Transverse colon (tissue), 4 donors: Measurements from ENCODE around the gene TMEM37. TPM values are rescaled to one million over a fixed set of nuclear protein-coding genes. Genes with fewer than 3 reads are reported as not detected.

Source experiments
- DNase-seq: peaks from one replicate; pipeline ENCODE4 v3.0.0-alpha.2; 2019
- H3K27ac ChIP-seq, 4 donors: fragments of 200-600 bp; sonication (generic); 2 replicates each; pipeline ENCODE4 v1.5.1; 2016 to 2018; ENCODE audit warnings: inconsistent platforms in 4 of 4
- H3K27me3 ChIP-seq: fragments of 200-600 bp; sonication (generic); 2 replicates; pipeline ENCODE4 v1.5.1; 2017; ENCODE audit warnings: inconsistent platforms
- H3K36me3 ChIP-seq, 4 donors: fragments of 200-600 bp; sonication (generic); 2 replicates each; pipeline ENCODE4 v1.5.1; 2017 to 2019; ENCODE audit warnings: inconsistent platforms in 4 of 4
- H3K4me1 ChIP-seq, 4 donors: fragments of 200-600 bp; sonication (generic); 2 replicates each; pipeline ENCODE4 v1.5.1; 2017 to 2020; ENCODE audit warnings: inconsistent platforms in 4 of 4
- H3K4me3 ChIP-seq, 4 donors: fragments of 200-600 bp; sonication (generic); 1 replicate in 1 of 4; 2 replicates in 3 of 4; pipeline versions ENCODE4 v1.5.1 to v1.6.1; 2017 to 2019; ENCODE audit warnings: inconsistent platforms in 4 of 4
- H3K9me3 ChIP-seq, 2 donors: fragments of 200-600 bp; sonication (generic); 2 replicates each; pipeline ENCODE4 v1.5.1; 2017 to 2019; ENCODE audit warnings: inconsistent platforms in 2 of 2
- CTCF ChIP-seq, 5 experiments: fragments of 200-600 bp in 3 of 5; fragments of 450-650 bp in 2 of 5; sonication (generic) in 3 of 5; IDR thresholded peaks; 1 replicate in 2 of 5; 2 replicates in 3 of 5; pipeline ENCODE4 v1.5.1; 2016 to 2017; ENCODE audit warnings: antibody characterized with exemption in 5 of 5, inconsistent platforms in 3 of 5, mild to moderate bottlenecking in 2 of 5, moderate library complexity in 1 of 5
- EP300 ChIP-seq: sonication (generic); formaldehyde crosslinking; IDR thresholded peaks from one replicate; pipeline ENCODE4 v1.6.1; 2017; ENCODE audit warnings: antibody characterized with exemption, low read depth
- POLR2A ChIP-seq: fragments of 450-650 bp; IDR thresholded peaks from one replicate; pipeline ENCODE4 v1.6.1; 2016; ENCODE audit warnings: antibody characterized with exemption, mild to moderate bottlenecking, moderate library complexity
- POLR2AphosphoS5 ChIP-seq, 3 donors: sonication (generic); formaldehyde crosslinking; IDR thresholded peaks; one replicate each; pipeline ENCODE4 v1.6.1; 2016; ENCODE audit warnings: antibody characterized with exemption in 3 of 3
- WGBS, 2 donors: methylation state at CpG; one replicate each; pipeline ENCODE4 v1.1.5; 2018; ENCODE audit warnings: low coverage in 1 of 2; 5-methylcytosine and 5-hydroxymethylcytosine counted together
- in situ Hi-C, 4 donors: fragments of 200-750 bp; cut with MboI; loops; one replicate each; pipeline versions ENCODE4 v1.15.0 to v1.15.1; 2017; ENCODE audit warnings: low sequenced_read_pairs in 3 of 4, low pct_ligation_motif_present in 1 of 4, low pct_unique_long_range_greater_than_20kb in 1 of 4
- intact Hi-C: fragments of 100-400 bp; cut with DNase I; formaldehyde crosslinking; loops from one replicate; pipeline ENCODE4 v1.15.1; 2023; ENCODE audit warnings: low total_unique reads
- total RNA-seq, 4 donors: library from RNA; depleted of rRNA; stranded (reverse); fragments of >200 nt; gene quantifications; one replicate each; pipeline ENCODE4 v1.1.0, GENCODE V29; 2016

Gene TMEM37
- total RNA-seq, 4 donors from 2014 or later: 18.7 to 210 (median 157) TPM

DNA sequence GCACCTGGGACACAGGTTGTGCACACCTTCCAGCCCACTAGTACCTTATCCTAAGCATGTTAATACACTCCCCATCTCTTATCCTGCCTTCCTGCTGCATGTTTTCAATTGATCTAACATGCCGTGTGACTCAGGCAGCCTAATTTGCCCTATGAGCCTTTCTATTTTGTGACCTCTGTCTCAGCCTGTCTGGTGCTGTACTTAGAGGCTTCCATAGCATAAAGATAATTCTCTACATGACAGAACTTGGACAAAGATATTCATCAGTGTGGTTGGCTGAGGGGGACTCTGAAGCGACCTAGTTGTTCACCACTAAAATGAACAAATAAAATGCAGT lies 8.6 kb upstream of the TMEM37 start:
- Histone ChIP-seq H3K9me3 (no peaks in the 10 kb centered on the region), H3K4me3 (no peak overlapping the region), H3K27me3 (no peaks in the 10 kb centered on the region), H3K4me1 (peaks cover 0 to 89% (median 36%) of the 10 kb centered on the region in 4 donors), H3K27ac (peak overlapping the region in 3 of 4 donors; percentile 9 to 35 (median 23)), H3K36me3 (no peaks in the 10 kb centered on the region)
- no peak for DNase-seq
- in situ Hi-C loops: loop anchor here in 1 of 4 donors (25.0 kb wide), 1 partner anchor 239 kb away; no protein-coding TSS in a partner anchor
- 57 to 63% methylated on average over 1 to 2 of the region's 2 CpGs for WGBS, 2 donors
- TF ChIP-seq CTCF (IDR thresholded peaks at IDR 0.05) (no peak), POLR2AphosphoS5 (IDR thresholded peaks at IDR 0.05) (no peak), POLR2A (no peak), EP300 (no peak)
- intact Hi-C loops: no loop called here

DNA sequence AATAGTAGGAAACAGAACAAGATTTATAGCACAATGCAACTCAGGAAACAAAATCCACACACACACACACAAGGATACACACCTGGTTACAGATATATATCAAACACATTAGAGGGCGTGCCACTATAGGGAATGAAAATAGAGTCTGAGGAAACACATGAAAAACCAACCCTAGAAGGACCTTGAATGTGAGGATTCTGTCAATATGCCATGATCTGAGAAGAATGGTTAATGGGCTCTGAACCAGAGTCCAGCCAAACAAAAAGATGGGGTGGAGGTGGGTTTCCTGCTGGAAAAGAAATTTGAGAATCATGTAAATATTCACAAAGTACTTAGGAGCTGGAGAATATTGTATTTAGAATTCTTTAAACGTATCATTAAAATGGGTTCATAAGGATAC lies 7.8 kb upstream of the TMEM37 start:
- intact Hi-C loops: no loop called here
- Histone ChIP-seq H3K36me3 (no peaks in the 10 kb centered on the region), H3K9me3 (no peaks in the 10 kb centered on the region), H3K4me1 (peaks cover 0 to 93% (median 40%) of the 10 kb centered on the region in 4 donors), H3K27me3 (no peaks in the 10 kb centered on the region), H3K4me3 (no peak overlapping the region), H3K27ac (peak overlapping the region in 3 of 4 donors; percentile 20 to 86 (median 35))
- in situ Hi-C loops: loop anchor here in 1 of 4 donors (25.0 kb wide), 1 partner anchor 238 kb away; no protein-coding TSS in a partner anchor
- TF ChIP-seq POLR2AphosphoS5 (IDR thresholded peaks at IDR 0.05) (peak in 1 of 3 donors; percentile 16), POLR2A (no peak), CTCF (IDR thresholded peaks at IDR 0.05) (peak in 1 of 5 experiments; percentile 9)
- 57 to 72% methylated on average over 2 of the region's 2 CpGs for WGBS, 2 donors
- no peak for DNase-seq

DNA sequence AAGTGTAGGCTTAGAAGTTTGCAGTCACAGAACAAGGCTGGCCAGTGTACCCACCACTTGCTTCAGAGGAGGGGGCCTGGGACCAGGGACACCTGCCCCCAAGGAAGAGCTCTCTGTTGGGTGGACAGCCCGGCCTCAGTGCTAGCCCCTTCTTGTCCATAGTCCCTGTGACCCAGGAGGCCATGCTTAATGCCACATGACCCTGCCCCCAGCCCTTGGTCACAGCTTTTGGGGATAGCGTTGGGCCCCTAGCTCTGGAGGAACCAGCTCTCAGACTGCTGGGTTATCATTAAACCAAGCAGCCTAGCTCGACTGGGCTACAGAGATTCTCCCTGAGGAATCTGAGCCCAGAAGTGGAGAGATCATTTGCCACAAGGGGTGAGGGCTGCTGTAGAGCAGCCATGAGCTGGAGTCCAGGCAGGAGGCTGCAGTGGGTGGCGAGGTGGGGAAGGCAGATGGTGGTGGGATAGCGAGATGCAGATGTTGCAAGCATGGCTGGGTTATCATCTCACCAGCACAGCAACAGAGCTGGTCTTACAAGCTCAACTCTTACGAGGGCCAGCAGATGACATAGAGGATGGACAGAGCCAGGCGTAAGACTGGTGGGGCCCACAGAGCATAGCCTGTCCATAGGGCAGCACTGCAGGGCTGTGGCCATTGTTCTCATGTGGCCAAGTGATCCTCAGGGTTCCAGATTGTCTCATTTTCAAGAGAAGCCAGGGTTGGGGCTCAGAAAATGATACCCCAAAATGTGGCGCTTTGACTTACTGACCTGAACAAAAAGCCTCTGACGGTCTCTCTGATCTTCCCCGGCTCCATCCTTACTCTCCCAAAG lies 7.2 kb upstream of the TMEM37 start:
- Histone ChIP-seq H3K36me3 (no peaks in the 10 kb centered on the region), H3K27me3 (no peaks in the 10 kb centered on the region), H3K4me3 (no peak overlapping the region), H3K4me1 (peaks cover 0 to 96% (median 42%) of the 10 kb centered on the region in 4 donors), H3K9me3 (no peaks in the 10 kb centered on the region), H3K27ac (peak overlapping the region; percentile 20 to 86 (median 58))
- 90 to 93% methylated on average over 2 to 10 of the region's 10 CpGs for WGBS, 2 donors
- no peak for DNase-seq
- in situ Hi-C loops: loop anchor here in 1 of 4 donors (25.0 kb wide), 1 partner anchor 238 kb away; no protein-coding TSS in a partner anchor
- intact Hi-C loops: no loop called here
- TF ChIP-seq POLR2AphosphoS5 (IDR thresholded peaks at IDR 0.05) (no peak), CTCF (IDR thresholded peaks at IDR 0.05) (no peak)

DNA sequence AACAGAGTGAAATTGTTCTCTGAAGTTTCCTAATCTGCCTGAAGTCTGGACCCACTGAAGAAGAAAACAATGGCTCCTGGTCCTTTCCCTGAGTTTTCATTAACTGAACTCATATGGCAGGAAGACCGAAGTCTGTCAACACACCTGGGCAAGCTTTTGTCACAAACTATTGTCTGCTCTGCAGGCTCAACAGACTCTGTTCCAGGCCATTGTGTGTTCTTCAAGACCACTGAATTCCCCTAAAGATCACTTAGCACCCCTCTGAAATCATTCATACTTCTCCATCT lies 6.6 kb upstream of the TMEM37 start:
- Histone ChIP-seq H3K36me3 (no peaks in the 10 kb centered on the region), H3K27ac (peak overlapping the region; percentile 32 to 88 (median 83)), H3K9me3 (no peaks in the 10 kb centered on the region), H3K27me3 (no peaks in the 10 kb centered on the region), H3K4me3 (no peak overlapping the region), H3K4me1 (peaks cover 0 to 97% (median 45%) of the 10 kb centered on the region in 4 donors)
- no peak for DNase-seq
- intact Hi-C loops (no loop called here), in situ Hi-C loops (no loop called here)
- WGBS, 2 donors: 79% methylated on average over 1 of the region's 1 CpG; no CpG with 5 or more reads in 1 of the 2 donors
- TF ChIP-seq EP300 (no peak), CTCF (IDR thresholded peaks at IDR 0.05) (no peak), POLR2A (no peak), POLR2AphosphoS5 (IDR thresholded peaks at IDR 0.05) (no peak)
